SU-DHL-6 (cell line): ENCODE measurements around the gene LBH.

ENCODE experiments used
- H2AFZ ChIP-seq: fragments of 200-600 bp; sonication (generic); 2 replicates; pipeline ENCODE4 v1.6.1; 2014; ENCODE audit warnings: low read depth, mild to moderate bottlenecking, moderate library complexity, mixed read lengths, antibody characterized with exemption, low read length; ENCODE audit not compliant: severe bottlenecking
- H3F3A ChIP-seq: fragments of 200-600 bp; shearing (Covaris generic); 2 replicates; pipeline ENCODE4 v1.6.0; 2016; ENCODE audit warnings: antibody characterized with exemption, mild to moderate bottlenecking; ENCODE audit not compliant: insufficient read depth
- H3K27ac ChIP-seq: fragments of 200-600 bp; sonication (generic); 2 replicates; pipeline ENCODE4 v1.5.1; 2016; ENCODE audit warnings: low read depth, mild to moderate bottlenecking, low read length, moderate library complexity, mixed read lengths
- H3K27me3 ChIP-seq: fragments of 200-600 bp; sonication (generic), shearing (Covaris generic); 2 replicates; pipeline ENCODE4 v1.6.0; 2014; ENCODE audit warnings: mild to moderate bottlenecking, low read length
- H3K36me3 ChIP-seq: fragments of 200-600 bp; sonication (generic); 2 replicates; pipeline ENCODE4 v1.6.1; 2014; ENCODE audit warnings: mild to moderate bottlenecking, low read length, mixed read lengths
- H3K4me2 ChIP-seq: fragments of 300-600, 200-600 bp; shearing (Covaris generic), sonication (generic); 2 replicates; pipeline ENCODE4 v1.6.0; 2014; ENCODE audit warnings: low read length, low read depth, mild to moderate bottlenecking; ENCODE audit not compliant: poor library complexity, severe bottlenecking
- H3K4me3 ChIP-seq: fragments of 200-600 bp; sonication (generic); 2 replicates; pipeline ENCODE4 v1.5.1; 2014; ENCODE audit warnings: antibody characterized with exemption, low read length, mild to moderate bottlenecking, mixed read lengths; ENCODE audit not compliant: insufficient read depth, poor library complexity, severe bottlenecking
- H3K79me2 ChIP-seq: fragments of 200-600 bp; sonication (generic); 2 replicates; pipeline ENCODE4 v1.6.1; 2014; ENCODE audit warnings: mild to moderate bottlenecking, low read length, moderate library complexity; ENCODE audit not compliant: insufficient read depth
- H3K9ac ChIP-seq: fragments of 200-600 bp; sonication (generic); 2 replicates; pipeline ENCODE4 v1.7.0; 2014; ENCODE audit warnings: mild to moderate bottlenecking, low read length
- H3K9me2 ChIP-seq: fragments of 200-600 bp; sonication (generic); replicated peaks from 2 replicates; pipeline ENCODE4 v1.6.1; 2014; ENCODE audit warnings: low read length; ENCODE audit not compliant: insufficient read depth
- H3K9me3 ChIP-seq: fragments of 200-600 bp; sonication (generic); 2 replicates; pipeline ENCODE4 v1.6.1; 2014; ENCODE audit warnings: low read length, mixed read lengths; ENCODE audit not compliant: insufficient read depth
- H4K20me1 ChIP-seq: fragments of 200-600 bp; sonication (generic); 2 replicates; pipeline ENCODE4 v1.6.1; 2014; ENCODE audit warnings: low read depth, mild to moderate bottlenecking, antibody characterized with exemption, low read length, moderate library complexity, mixed read lengths
- EZH2phosphoT487 ChIP-seq: fragments of 200-600 bp; sonication (generic), shearing (Covaris generic); conservative IDR thresholded peaks from 2 replicates; pipeline ENCODE4 v1.6.1; 2018; ENCODE audit warnings: mild to moderate bottlenecking, antibody characterized with exemption, low read length, moderate library complexity, mixed read lengths
- TF ChIP-seq, protein P1 (sequence below): fragments of 200-600 bp; sonication (generic); IDR thresholded peaks from one replicate; pipeline ENCODE4 v1.5.1; 2017; ENCODE audit warnings: antibody characterized with exemption, mild to moderate bottlenecking, low read length, moderate library complexity; ENCODE audit not compliant: insufficient read depth, poor library complexity, severe bottlenecking

LBH gene

DNA sequence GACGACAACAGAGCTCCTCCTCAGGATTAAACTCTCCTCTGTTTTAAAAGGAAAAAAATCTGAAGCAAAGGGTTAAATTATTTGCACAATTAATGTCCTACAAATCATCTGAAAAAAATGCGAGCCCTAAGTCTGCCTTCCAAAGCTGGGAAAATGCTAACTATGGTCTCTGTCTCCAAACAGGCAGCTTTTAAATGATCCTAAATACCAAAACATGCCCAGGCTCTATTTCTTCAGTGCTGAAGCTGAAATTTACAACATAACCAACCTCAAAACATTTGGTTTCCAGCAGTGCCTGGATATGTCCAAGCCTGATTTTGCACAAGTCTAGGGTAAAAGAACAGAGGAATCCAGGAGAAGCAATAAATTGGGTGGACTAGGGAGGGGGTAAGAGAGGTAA lies 57.2 kb downstream of the LBH start:
- Histone ChIP-seq H3K4me3 (peak overlapping the region; percentile 19), H3K4me2 (peak overlapping the region; percentile 79), H3K9ac (no peak overlapping the region; the same call in 1 of the 2 replicates), H3K27ac (peak overlapping the region; percentile 64), H2AFZ (no peak overlapping the region), H3K27me3 (no peaks in the 10 kb centered on the region), H3K9me3 (no peaks in the 10 kb centered on the region), H3K36me3 (no peaks in the 10 kb centered on the region), H3K9me2 (no peaks in the 10 kb centered on the region), H3F3A (peaks cover 8% of the 10 kb centered on the region), H4K20me1 (no peaks in the 10 kb centered on the region), H3K79me2 (no peaks in the 10 kb centered on the region)
- TF ChIP-seq, protein P1, sequence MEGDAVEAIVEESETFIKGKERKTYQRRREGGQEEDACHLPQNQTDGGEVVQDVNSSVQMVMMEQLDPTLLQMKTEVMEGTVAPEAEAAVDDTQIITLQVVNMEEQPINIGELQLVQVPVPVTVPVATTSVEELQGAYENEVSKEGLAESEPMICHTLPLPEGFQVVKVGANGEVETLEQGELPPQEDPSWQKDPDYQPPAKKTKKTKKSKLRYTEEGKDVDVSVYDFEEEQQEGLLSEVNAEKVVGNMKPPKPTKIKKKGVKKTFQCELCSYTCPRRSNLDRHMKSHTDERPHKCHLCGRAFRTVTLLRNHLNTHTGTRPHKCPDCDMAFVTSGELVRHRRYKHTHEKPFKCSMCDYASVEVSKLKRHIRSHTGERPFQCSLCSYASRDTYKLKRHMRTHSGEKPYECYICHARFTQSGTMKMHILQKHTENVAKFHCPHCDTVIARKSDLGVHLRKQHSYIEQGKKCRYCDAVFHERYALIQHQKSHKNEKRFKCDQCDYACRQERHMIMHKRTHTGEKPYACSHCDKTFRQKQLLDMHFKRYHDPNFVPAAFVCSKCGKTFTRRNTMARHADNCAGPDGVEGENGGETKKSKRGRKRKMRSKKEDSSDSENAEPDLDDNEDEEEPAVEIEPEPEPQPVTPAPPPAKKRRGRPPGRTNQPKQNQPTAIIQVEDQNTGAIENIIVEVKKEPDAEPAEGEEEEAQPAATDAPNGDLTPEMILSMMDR: no peak
- no peak for TF ChIP-seq EZH2phosphoT487

DNA sequence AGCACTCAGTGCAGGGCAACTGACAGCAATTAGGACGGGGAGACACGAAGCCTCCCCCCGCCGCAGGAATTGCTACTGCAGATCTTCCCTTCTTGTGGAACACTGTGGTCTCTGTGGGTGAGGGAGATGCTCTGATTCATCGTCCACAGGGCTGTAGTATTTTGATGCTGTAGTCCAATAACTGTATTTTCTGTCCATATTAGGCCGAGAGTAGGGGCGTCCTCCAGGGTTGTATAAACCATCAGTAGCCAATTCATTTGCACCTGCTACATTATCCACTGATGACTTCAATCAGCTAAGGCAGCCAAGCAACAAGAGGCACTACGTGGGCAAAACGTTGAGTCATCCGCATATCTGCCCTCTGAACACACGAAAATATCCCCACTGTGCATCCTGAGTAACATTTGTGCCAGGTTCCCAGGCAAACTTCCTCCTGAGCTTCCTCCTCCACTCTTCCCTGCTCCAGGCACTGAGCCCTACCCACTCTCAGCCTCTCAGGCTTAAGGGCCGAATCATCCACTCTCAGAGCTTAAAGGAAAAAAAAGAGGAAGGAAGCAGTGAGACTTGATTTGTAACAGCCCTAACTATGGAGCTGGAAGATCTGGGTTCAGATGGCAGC lies 62.1 kb downstream of the LBH start:
- Histone ChIP-seq H3K79me2 (no peaks in the 10 kb centered on the region), H3K36me3 (no peaks in the 10 kb centered on the region), H3K27ac (no peak overlapping the region), H3K4me2 (no peak overlapping the region), H4K20me1 (no peaks in the 10 kb centered on the region), H3K9me2 (no peaks in the 10 kb centered on the region), H3K4me3 (no peak overlapping the region), H2AFZ (no peak overlapping the region), H3K27me3 (no peaks in the 10 kb centered on the region), H3K9me3 (no peaks in the 10 kb centered on the region), H3F3A (no peaks in the 10 kb centered on the region), H3K9ac (no peak overlapping the region)
- TF ChIP-seq, protein P1: no peak
- TF ChIP-seq EZH2phosphoT487: no peak

DNA sequence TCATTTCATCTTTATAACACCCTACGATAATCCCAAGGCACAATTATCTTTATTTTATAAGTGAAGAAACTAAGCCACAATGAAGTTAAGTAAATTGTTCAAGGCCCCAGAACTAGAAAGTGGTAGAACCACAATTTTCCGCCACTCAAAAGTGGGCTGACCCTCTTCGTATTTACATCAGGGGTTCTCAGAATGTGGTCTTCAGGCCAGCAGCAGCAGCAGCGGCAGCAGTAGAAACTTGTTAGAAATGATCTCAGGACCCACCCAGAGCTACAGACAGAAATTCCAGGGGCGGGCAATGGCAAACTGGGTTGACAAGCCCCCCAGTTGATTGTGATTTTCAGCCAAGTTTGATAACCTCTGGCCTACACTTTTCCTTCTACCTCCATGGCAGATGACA lies 62.8 kb downstream of the LBH start:
- Histone ChIP-seq H3K9ac (no peak overlapping the region), H3K9me2 (no peaks in the 10 kb centered on the region), H3K27me3 (no peaks in the 10 kb centered on the region)

More for the DNA sequence above, 62.8 kb downstream of the LBH start:
- no peak overlapping the region for H3K4me3 ChIP-seq
- H2AFZ ChIP-seq: no peak overlapping the region
- H3F3A ChIP-seq: no peaks in the 10 kb centered on the region
- no peak overlapping the region for H3K27ac ChIP-seq
- no peak overlapping the region for H3K4me2 ChIP-seq
- H3K36me3 ChIP-seq: no peaks in the 10 kb centered on the region
- H4K20me1 ChIP-seq: no peaks in the 10 kb centered on the region
- TF ChIP-seq, protein P1: no peak
- TF ChIP-seq EZH2phosphoT487: no peak
- no peaks in the 10 kb centered on the region for H3K79me2 ChIP-seq
- no peaks in the 10 kb centered on the region for H3K9me3 ChIP-seq
